Tibial artery (tissue), 4 donors: ENCODE measurements around the gene LIPC.

Source experiments
- DNase-seq, 2 donors: peaks; one replicate each; pipeline ENCODE4 v3.0.0-alpha.2; 2019
- H3K27ac ChIP-seq, 2 donors: fragments of 200-600 bp; sonication (generic) in 1 of 2; 1 replicate in 1 of 2; 2 replicates in 1 of 2; pipeline ENCODE4 v1.5.1; 2018 to 2019; ENCODE audit warnings: mild to moderate bottlenecking in 1 of 2
- H3K27me3 ChIP-seq, 2 donors: fragments of 200-600 bp; sonication (generic) in 1 of 2; one replicate each; pipeline versions ENCODE4 v1.5.1 to v1.6.0; 2016 to 2019
- H3K36me3 ChIP-seq, 3 donors: fragments of 200-600 bp; sonication (generic) in 2 of 3; one replicate each; pipeline ENCODE4 v1.5.1; 2016 to 2019; ENCODE audit warnings: mild to moderate bottlenecking in 2 of 3
- H3K4me1 ChIP-seq, 4 donors: fragments of 200-600 bp; sonication (generic) in 2 of 4; 1 replicate in 3 of 4; 2 replicates in 1 of 4; pipeline ENCODE4 v1.5.1; 2016 to 2019
- H3K4me3 ChIP-seq, 2 donors: fragments of 200-600 bp; sonication (generic) in 1 of 2; 1 replicate in 1 of 2; 2 replicates in 1 of 2; pipeline ENCODE4 v1.5.1; 2018 to 2019; ENCODE audit warnings: mild to moderate bottlenecking in 2 of 2
- H3K9me3 ChIP-seq, 3 donors: fragments of 200-600 bp; sonication (generic) in 1 of 3; one replicate each; pipeline ENCODE4 v1.5.1; 2016 to 2019
- intact Hi-C: fragments of 100-400 bp; cut with DNase I; formaldehyde crosslinking; loops from one replicate; pipeline ENCODE4 v1.15.0; 2023; ENCODE audit warnings: low total_unique reads
- TF ChIP-seq, protein P1 (sequence below), 2 experiments: fragments of 200-600 bp in 1 of 2; fragments of 450-650 bp in 1 of 2; IDR thresholded peaks; one replicate each; pipeline ENCODE4 v1.5.1; 2017 to 2019; ENCODE audit warnings: antibody characterized with exemption in 2 of 2, mild to moderate bottlenecking in 1 of 2, moderate library complexity in 1 of 2

The LIPC gene

DNA sequence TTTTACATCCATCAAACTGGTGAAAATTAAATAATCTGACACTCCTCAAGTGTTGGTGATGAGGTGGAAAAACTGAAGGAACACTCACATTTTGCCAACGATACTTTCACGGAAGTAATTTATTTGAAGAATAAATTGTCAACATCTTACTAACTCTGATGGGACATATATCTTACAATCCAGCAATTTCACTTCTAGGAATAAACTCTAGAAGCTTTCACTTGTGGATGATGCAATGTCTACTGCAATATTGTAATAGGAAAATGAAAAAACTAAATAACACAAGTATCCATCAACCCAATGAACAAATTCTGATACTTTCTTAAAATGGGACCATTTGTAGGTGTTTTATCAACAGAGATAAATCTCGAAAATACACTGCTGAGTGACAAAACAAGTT, 16.2 kb upstream of the LIPC start:
- no peak overlapping the region for H3K27ac ChIP-seq
- no peaks in the 10 kb centered on the region for H3K36me3 ChIP-seq
- no peaks in the 10 kb centered on the region for H3K27me3 ChIP-seq
- DNase-seq, result no peak
- TF ChIP-seq, protein P1, sequence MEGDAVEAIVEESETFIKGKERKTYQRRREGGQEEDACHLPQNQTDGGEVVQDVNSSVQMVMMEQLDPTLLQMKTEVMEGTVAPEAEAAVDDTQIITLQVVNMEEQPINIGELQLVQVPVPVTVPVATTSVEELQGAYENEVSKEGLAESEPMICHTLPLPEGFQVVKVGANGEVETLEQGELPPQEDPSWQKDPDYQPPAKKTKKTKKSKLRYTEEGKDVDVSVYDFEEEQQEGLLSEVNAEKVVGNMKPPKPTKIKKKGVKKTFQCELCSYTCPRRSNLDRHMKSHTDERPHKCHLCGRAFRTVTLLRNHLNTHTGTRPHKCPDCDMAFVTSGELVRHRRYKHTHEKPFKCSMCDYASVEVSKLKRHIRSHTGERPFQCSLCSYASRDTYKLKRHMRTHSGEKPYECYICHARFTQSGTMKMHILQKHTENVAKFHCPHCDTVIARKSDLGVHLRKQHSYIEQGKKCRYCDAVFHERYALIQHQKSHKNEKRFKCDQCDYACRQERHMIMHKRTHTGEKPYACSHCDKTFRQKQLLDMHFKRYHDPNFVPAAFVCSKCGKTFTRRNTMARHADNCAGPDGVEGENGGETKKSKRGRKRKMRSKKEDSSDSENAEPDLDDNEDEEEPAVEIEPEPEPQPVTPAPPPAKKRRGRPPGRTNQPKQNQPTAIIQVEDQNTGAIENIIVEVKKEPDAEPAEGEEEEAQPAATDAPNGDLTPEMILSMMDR (IDR thresholded peaks at IDR 0.05), result no peak
- no peaks in the 10 kb centered on the region for H3K9me3 ChIP-seq
- intact Hi-C loops, result no loop called here
- no peak overlapping the region for H3K4me3 ChIP-seq
- no peaks in the 10 kb centered on the region for H3K4me1 ChIP-seq

DNA sequence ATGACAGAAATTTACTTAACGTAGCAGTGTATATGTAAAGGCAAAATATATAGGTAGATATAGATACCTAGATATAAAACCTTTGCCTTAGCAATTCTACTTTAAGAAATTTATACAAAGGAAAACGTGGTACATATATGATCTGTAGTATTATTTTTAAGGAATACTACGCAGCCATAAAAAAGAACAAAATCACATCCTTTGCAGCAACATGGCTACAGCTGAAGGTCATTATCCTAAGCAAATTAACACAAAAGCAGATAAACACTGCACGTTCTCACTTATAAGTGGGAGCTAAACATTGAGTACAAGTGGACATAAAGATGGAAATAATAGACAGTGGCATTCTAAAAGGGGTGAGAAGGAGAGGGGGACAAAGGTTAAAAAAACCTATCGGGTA, 14.8 kb upstream of the LIPC start:
- no peaks in the 10 kb centered on the region for H3K36me3 ChIP-seq
- H3K27me3 ChIP-seq, result no peaks in the 10 kb centered on the region
- TF ChIP-seq, protein P1 (IDR thresholded peaks at IDR 0.05), result no peak
- H3K4me3 ChIP-seq, result no peak overlapping the region
- H3K9me3 ChIP-seq, result no peaks in the 10 kb centered on the region
- H3K4me1 ChIP-seq, result no peaks in the 10 kb centered on the region
- H3K27ac ChIP-seq, result no peak overlapping the region
- intact Hi-C loops, result no loop called here
- no peak for DNase-seq

DNA sequence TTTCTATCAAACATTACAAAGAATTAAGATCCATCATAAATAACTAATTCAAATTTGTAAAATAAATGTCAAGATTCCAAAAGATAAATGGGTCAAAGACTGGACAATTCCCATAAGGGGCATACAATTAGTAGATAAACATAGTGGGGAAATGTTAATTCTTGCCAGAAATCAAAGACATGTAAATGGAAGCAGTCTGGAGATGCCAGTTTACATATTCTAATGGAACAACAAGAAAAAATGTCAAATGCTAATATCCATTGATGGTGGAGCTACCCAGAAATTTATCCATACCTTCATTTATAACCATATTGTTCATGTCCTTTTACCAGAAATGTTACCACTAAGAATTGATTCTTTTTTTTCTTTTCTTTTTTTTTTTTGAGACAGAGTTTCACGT, 13.7 kb upstream of the LIPC start:
- Histone ChIP-seq H3K4me1 (no peaks in the 10 kb centered on the region), H3K4me3 (no peak overlapping the region), H3K9me3 (no peaks in the 10 kb centered on the region), H3K36me3 (no peaks in the 10 kb centered on the region), H3K27ac (no peak overlapping the region), H3K27me3 (no peaks in the 10 kb centered on the region)
- intact Hi-C loops, result no loop called here
- DNase-seq, result no peak
- TF ChIP-seq, protein P1 (IDR thresholded peaks at IDR 0.05), result no peak

DNA sequence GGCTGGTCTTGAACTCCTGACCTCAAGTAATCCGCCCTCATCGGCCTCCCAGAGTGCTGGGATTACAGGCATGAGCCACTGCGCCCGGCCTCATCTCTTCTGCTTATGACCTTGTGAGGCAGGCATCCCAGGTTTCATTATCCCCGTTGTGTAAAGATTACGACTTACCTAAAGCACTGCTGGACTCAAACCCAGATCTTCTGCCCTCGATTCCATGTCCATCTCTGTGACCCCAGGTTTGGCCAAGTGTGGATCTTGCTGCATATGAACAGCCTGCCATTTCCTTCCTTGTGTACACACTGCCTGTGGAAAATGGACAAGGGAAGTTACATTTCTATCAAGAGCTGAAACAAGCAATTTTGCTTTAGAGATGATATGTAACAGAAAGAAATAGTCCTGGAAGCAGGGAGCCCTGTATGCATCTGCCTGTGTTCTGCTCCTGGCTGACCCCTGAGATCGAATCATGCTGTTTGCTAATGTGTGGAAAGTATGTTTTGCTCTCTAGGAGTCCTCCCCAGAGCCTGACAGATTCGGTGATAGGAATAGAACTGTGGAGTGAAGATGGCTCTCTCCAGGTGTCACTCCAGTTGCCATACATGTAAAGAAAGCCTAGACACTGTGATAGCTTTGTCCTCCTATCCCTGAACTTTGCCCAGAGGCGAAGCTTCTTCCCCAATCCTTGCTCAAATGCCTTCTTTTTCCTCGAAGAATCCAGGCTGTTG, 11.8 kb upstream of the LIPC start:
- intact Hi-C loops, result no loop called here
- no peaks in the 10 kb centered on the region for H3K4me1 ChIP-seq
- no peaks in the 10 kb centered on the region for H3K27me3 ChIP-seq
- H3K9me3 ChIP-seq, result no peaks in the 10 kb centered on the region
- no peaks in the 10 kb centered on the region for H3K36me3 ChIP-seq
- no peak overlapping the region for H3K4me3 ChIP-seq
- no peak overlapping the region for H3K27ac ChIP-seq
- TF ChIP-seq, protein P1 (IDR thresholded peaks at IDR 0.05), result no peak
- DNase-seq, result no peak

DNA sequence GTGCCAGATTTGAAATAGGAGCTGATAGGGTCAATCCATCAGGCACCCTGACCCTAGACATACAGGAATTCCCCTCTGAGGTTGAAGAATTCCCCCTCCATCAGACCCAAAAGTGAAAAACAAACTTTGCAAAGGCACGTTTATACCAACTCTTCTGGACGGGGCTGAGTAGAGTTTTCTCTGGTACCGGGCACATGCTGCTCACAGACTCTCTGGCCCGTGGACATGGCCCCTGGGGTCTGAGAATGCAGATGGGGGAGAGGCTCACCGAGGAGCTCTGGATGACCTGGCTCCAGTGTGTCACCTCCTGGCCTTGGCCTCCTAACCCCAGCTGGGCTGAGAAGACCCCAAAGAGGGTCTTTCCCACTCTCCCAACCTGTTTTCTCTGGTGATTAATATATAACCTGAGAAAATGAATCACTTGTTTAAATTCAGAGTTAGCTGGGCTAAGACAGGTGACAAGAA, 11.2 kb upstream of the LIPC start:
- no peak overlapping the region for H3K4me3 ChIP-seq
- H3K4me1 ChIP-seq, result no peaks in the 10 kb centered on the region
- no peak overlapping the region for H3K27ac ChIP-seq
- no peaks in the 10 kb centered on the region for H3K27me3 ChIP-seq
- no peak for DNase-seq
- intact Hi-C loops, result no loop called here
- H3K36me3 ChIP-seq, result no peaks in the 10 kb centered on the region
- no peaks in the 10 kb centered on the region for H3K9me3 ChIP-seq
- TF ChIP-seq, protein P1 (IDR thresholded peaks at IDR 0.05), result no peak
